NT2/D1 (cell line): ENCODE results near the gene HCFC1R1.

Experiments used
- DNase-seq: peaks from one replicate; pipeline ENCODE4 v3.0.0-alpha.2; 2011; ENCODE audit warnings: low read depth, low spot score
- H3K27me3 ChIP-seq: 2 replicates; pipeline ENCODE4 v1.6.0; 2011; ENCODE audit warnings: mild to moderate bottlenecking; ENCODE audit not compliant: insufficient read length, insufficient read depth
- H3K36me3 ChIP-seq: 2 replicates; pipeline ENCODE4 v1.6.1; 2011; ENCODE audit warnings: mild to moderate bottlenecking, low read length, mixed read lengths; ENCODE audit not compliant: insufficient read depth, insufficient read length
- H3K4me1 ChIP-seq: 2 replicates; pipeline ENCODE4 v1.5.1; 2011; ENCODE audit not compliant: insufficient read depth, insufficient read length
- H3K4me3 ChIP-seq: 2 replicates; pipeline ENCODE4 v1.5.1; 2011; ENCODE audit warnings: low read depth; ENCODE audit not compliant: insufficient read length
- H3K9ac ChIP-seq: 2 replicates; pipeline ENCODE4 v1.6.0; 2011; ENCODE audit warnings: low read depth; ENCODE audit not compliant: insufficient read length
- H3K9me3 ChIP-seq: 2 replicates; pipeline ENCODE4 v1.5.1; 2011; ENCODE audit warnings: mild to moderate bottlenecking, low read length; ENCODE audit not compliant: insufficient read depth
- SUZ12 ChIP-seq: IDR thresholded peaks from 2 replicates; pipeline ENCODE4 v1.6.1; 2011; ENCODE audit not compliant: insufficient read length, insufficient read depth; ENCODE audit errors: extremely low read depth
- YY1 ChIP-seq: IDR thresholded peaks from 2 replicates; pipeline ENCODE4 v1.6.1; 2011; ENCODE audit not compliant: insufficient read length, insufficient read depth
- ZNF274 ChIP-seq: IDR thresholded peaks from 2 replicates; pipeline ENCODE4 v1.6.1; 2011; ENCODE audit warnings: mild to moderate bottlenecking, low read depth, low read length

HCFC1R1 gene

GRCh38 chr16:2990891-2991290 is 32.9 kb downstream of the HCFC1R1 start:
- no peak overlapping the region for H3K4me3 ChIP-seq
- TF ChIP-seq YY1 = no peak
- TF ChIP-seq ZNF274 = no peak
- no peak for TF ChIP-seq SUZ12
- peaks cover 3% of the 10 kb centered on the region for H3K27me3 ChIP-seq
- H3K9me3 ChIP-seq = no peaks in the 10 kb centered on the region
- H3K9ac ChIP-seq = no peak overlapping the region
- H3K4me1 ChIP-seq = peaks cover 28% of the 10 kb centered on the region
- no peaks in the 10 kb centered on the region for H3K36me3 ChIP-seq
- no peak for DNase-seq

- H3K36me3 ChIP-seq = no peaks in the 10 kb centered on the region
- peaks cover 3% of the 10 kb centered on the region for H3K27me3 ChIP-seq
- peak overlapping the region; percentile 56 for H3K9ac ChIP-seq
- no peak for TF ChIP-seq YY1
- no peak for TF ChIP-seq SUZ12
- no peak for TF ChIP-seq ZNF274
- H3K9me3 ChIP-seq = no peaks in the 10 kb centered on the region
- H3K4me3 ChIP-seq = no peak overlapping the region
- peaks cover 34% of the 10 kb centered on the region for H3K4me1 ChIP-seq
- DNase-seq = no peak
Measured at GRCh38 chr16:2988590-2989099, 35.1 kb downstream of the HCFC1R1 start.

- no peak for DNase-seq
- no peak for TF ChIP-seq SUZ12
- Histone ChIP-seq H3K36me3 (no peaks in the 10 kb centered on the region), H3K9me3 (no peaks in the 10 kb centered on the region), H3K27me3 (peaks cover 3% of the 10 kb centered on the region), H3K4me1 (peaks cover 37% of the 10 kb centered on the region), H3K9ac (peak overlapping the region; percentile 56), H3K4me3 (no peak overlapping the region)
Measured at GRCh38 chr16:2987833-2988232, 35.9 kb downstream of the HCFC1R1 start.

- no peaks in the 10 kb centered on the region for H3K9me3 ChIP-seq
- peak overlapping the region; percentile 56 for H3K9ac ChIP-seq
- no peak for TF ChIP-seq ZNF274
- TF ChIP-seq YY1 = no peak
- no peak for TF ChIP-seq SUZ12
- H3K27me3 ChIP-seq = peaks cover 3% of the 10 kb centered on the region
- DNase-seq = no peak
- peaks cover 36% of the 10 kb centered on the region for H3K4me1 ChIP-seq
- no peak overlapping the region for H3K4me3 ChIP-seq
- H3K36me3 ChIP-seq = no peaks in the 10 kb centered on the region
Measured at GRCh38 chr16:2987286-2987685, 36.5 kb downstream of the HCFC1R1 start.

GRCh38 chr16:2986623-2987188 is 37.0 kb downstream of the HCFC1R1 start:
- H3K9ac ChIP-seq = peak overlapping the region; percentile 5
- no peak overlapping the region for H3K4me3 ChIP-seq
- H3K36me3 ChIP-seq = no peaks in the 10 kb centered on the region
- no peak for DNase-seq
- peaks cover under 1% of the 10 kb centered on the region for H3K27me3 ChIP-seq
- TF ChIP-seq ZNF274 (no peak), SUZ12 (no peak), YY1 (no peak)
- no peaks in the 10 kb centered on the region for H3K9me3 ChIP-seq
- H3K4me1 ChIP-seq = peaks cover 36% of the 10 kb centered on the region

- no peaks in the 10 kb centered on the region for H3K9me3 ChIP-seq
- no peaks in the 10 kb centered on the region for H3K36me3 ChIP-seq
- no peak for DNase-seq
- H3K27me3 ChIP-seq = no peaks in the 10 kb centered on the region
- no peak for TF ChIP-seq ZNF274
- TF ChIP-seq SUZ12 = no peak
- TF ChIP-seq YY1 = no peak
- H3K4me3 ChIP-seq = no peak overlapping the region
- peak overlapping the region; percentile 5 for H3K9ac ChIP-seq
- peaks cover 34% of the 10 kb centered on the region for H3K4me1 ChIP-seq
Measured at GRCh38 chr16:2985893-2986355, 37.8 kb downstream of the HCFC1R1 start.

GRCh38 chr16:2985462-2985861 is 38.3 kb downstream of the HCFC1R1 start:
- no peaks in the 10 kb centered on the region for H3K9me3 ChIP-seq
- H3K36me3 ChIP-seq = no peaks in the 10 kb centered on the region
- peak overlapping the region; percentile 57 for H3K9ac ChIP-seq
- H3K27me3 ChIP-seq = no peaks in the 10 kb centered on the region
- TF ChIP-seq ZNF274 = no peak
- peaks cover 30% of the 10 kb centered on the region for H3K4me1 ChIP-seq
- DNase-seq = no peak
- H3K4me3 ChIP-seq = no peak overlapping the region

- DNase-seq = no peak
- H3K36me3 ChIP-seq = peaks cover 8% of the 10 kb centered on the region
- H3K9me3 ChIP-seq = no peaks in the 10 kb centered on the region
- peaks cover 24% of the 10 kb centered on the region for H3K4me1 ChIP-seq
- no peak for TF ChIP-seq ZNF274
- no peak overlapping the region for H3K4me3 ChIP-seq
- H3K9ac ChIP-seq = peak overlapping the region; percentile 71
- H3K27me3 ChIP-seq = no peaks in the 10 kb centered on the region
Measured at GRCh38 chr16:2983706-2984136, 40.0 kb downstream of the HCFC1R1 start.
